MM.1S (cell line): Measurements from ENCODE around the gene APOH.

Source experiments
- EZH2 ChIP-seq: fragments of 300-600 bp; sonication (generic); optimal IDR thresholded peaks from 2 replicates; pipeline ENCODE3; 2017; ENCODE audit warnings: low read depth, mild to moderate bottlenecking, antibody characterized with exemption, low read length, mixed read lengths
- EZH2phosphoT487 ChIP-seq: fragments of 300-600 bp; sonication (generic); IDR thresholded peaks from 2 replicates; pipeline ENCODE4 v1.6.1; 2018; ENCODE audit warnings: antibody characterized with exemption, low read length

GRCh38 chr17:66248285-66248684, 19.1 kb upstream of the APOH start:
- TF ChIP-seq EZH2 = no peak
- TF ChIP-seq EZH2phosphoT487 = no peak
